IMR-90 (cell line): ENCODE measurements around the gene EXOC4. TPM values are rescaled to one million over a fixed set of nuclear protein-coding genes. Genes with fewer than 3 reads are reported as not detected.

Experiments used
- ATAC-seq: fragments of 200-7000 bp; cut with Tn5 transposase; 2 replicates; pipeline ENCODE4 v1.9.1; 2020; ENCODE audit warnings: low read depth, mild to moderate bottlenecking, moderate library complexity
- BruUV-seq: library from RNA; stranded (reverse); fragments of 400-500 nt; replicated peaks from 2 replicates; lab custom pipeline; 2021; lab: Mats Ljungman, UMichigan
- CTCF ChIA-PET: fragments of 300-600 bp; formaldehyde crosslinking; extraction: SDS; loops from one replicate; lab custom pipeline; 2021; ENCODE audit warnings: antibody characterized with exemption; lab: Yijun Ruan, JAX
- POLR2A ChIA-PET: fragments of 300-600 bp; sonication (Branson Sonifier 250); formaldehyde crosslinking; loops from one replicate; lab custom pipeline; 2022; ENCODE audit warnings: antibody characterized with exemption; ENCODE audit not compliant: unreplicated experiment; lab: Charles Lee
- DNase-seq: peaks from one replicate; pipeline ENCODE4 v3.0.0; 2013
- H2AFZ ChIP-seq: replicated peaks from 2 replicates; pipeline ENCODE3; 2013; ENCODE audit warnings: low read length, mild to moderate bottlenecking; ENCODE audit not compliant: poor library complexity
- H2AK5ac ChIP-seq: 2 replicates; pipeline ENCODE4 v1.6.1; 2013; ENCODE audit warnings: low read depth, low read length, inconsistent platforms
- H2AK9ac ChIP-seq: replicated peaks from 2 replicates; pipeline ENCODE3; 2013; ENCODE audit warnings: mild to moderate bottlenecking, low read depth, low read length, moderate library complexity; ENCODE audit not compliant: poor library complexity
- H2BK120ac ChIP-seq: 2 replicates; pipeline ENCODE4 v1.6.1; 2013; ENCODE audit warnings: low read depth, low read length, inconsistent platforms
- H2BK15ac ChIP-seq: 3 replicates; pipeline ENCODE4 v1.6.1; 2013; ENCODE audit warnings: low read depth, low read length, inconsistent platforms
- H2BK20ac ChIP-seq: 2 replicates; pipeline ENCODE4 v1.6.1; 2013; ENCODE audit warnings: low read depth, mild to moderate bottlenecking, inconsistent platforms, low read length, moderate library complexity
- H2BK5ac ChIP-seq: 2 replicates; pipeline ENCODE4 v1.6.1; 2013; ENCODE audit warnings: mild to moderate bottlenecking, low read depth, low read length, inconsistent platforms; ENCODE audit not compliant: poor library complexity, severe bottlenecking
- H3K14ac ChIP-seq: replicated peaks from 2 replicates; pipeline ENCODE4 v1.6.1; 2013; ENCODE audit warnings: low read depth, low read length, inconsistent platforms
- H3K18ac ChIP-seq: 2 replicates; pipeline ENCODE4 v1.6.1; 2013; ENCODE audit warnings: low read depth, low read length, control low read depth
- H3K23ac ChIP-seq: 2 replicates; pipeline ENCODE4 v1.6.1; 2013; ENCODE audit warnings: low read depth, low read length, inconsistent platforms
- H3K27ac ChIP-seq: 2 replicates; pipeline ENCODE4 v1.5.1; 2013; ENCODE audit warnings: mild to moderate bottlenecking, control low read depth, low read length; ENCODE audit not compliant: insufficient read depth
- H3K27me3 ChIP-seq: 2 replicates; pipeline ENCODE4 v1.6.1; 2013; ENCODE audit warnings: low read length; ENCODE audit not compliant: control insufficient read depth, insufficient read depth
- H3K36me3 ChIP-seq: 2 replicates; pipeline ENCODE4 v1.6.1; 2013; ENCODE audit warnings: low read length, mixed read lengths; ENCODE audit not compliant: control insufficient read depth, insufficient read depth
- H3K4ac ChIP-seq: 2 replicates; pipeline ENCODE4 v1.6.1; 2013; ENCODE audit warnings: low read depth, low read length, inconsistent platforms
- H3K4me1 ChIP-seq: 2 replicates; pipeline ENCODE4 v1.6.1; 2013; ENCODE audit warnings: low read length, mixed read lengths; ENCODE audit not compliant: control insufficient read depth, insufficient read depth
- H3K4me2 ChIP-seq: 2 replicates; pipeline ENCODE4 v1.6.1; 2013; ENCODE audit warnings: low read depth, mild to moderate bottlenecking, control low read depth, low read length, moderate library complexity
- H3K4me3 ChIP-seq: 2 replicates; pipeline ENCODE4 v1.5.1; 2013; ENCODE audit warnings: low read depth, mild to moderate bottlenecking, control low read depth, low read length, moderate library complexity; ENCODE audit not compliant: insufficient read depth
- H3K56ac ChIP-seq: 2 replicates; pipeline ENCODE4 v1.6.1; 2013; ENCODE audit warnings: low read length, inconsistent platforms; ENCODE audit not compliant: insufficient read depth; ENCODE audit errors: extremely low read depth
- H3K79me1 ChIP-seq, 2 experiments: 2 replicates each; pipeline ENCODE4 v1.6.1; 2013; ENCODE audit warnings: low read length in 2 of 2, inconsistent platforms in 1 of 2, low read depth in 1 of 2
- H3K9ac ChIP-seq: 2 replicates; pipeline ENCODE4 v1.6.1; 2013; ENCODE audit warnings: low read depth, low read length, control low read depth
- H3K9me1 ChIP-seq: 2 replicates; pipeline ENCODE4 v1.6.1; 2013; ENCODE audit warnings: low read length, inconsistent platforms; ENCODE audit not compliant: insufficient read depth
- H3K9me3 ChIP-seq: 2 replicates; pipeline ENCODE4 v1.6.1; 2013; ENCODE audit warnings: low read length; ENCODE audit not compliant: control insufficient read depth, insufficient read depth
- H4K20me1 ChIP-seq: 2 replicates; pipeline ENCODE4 v1.6.1; 2013; ENCODE audit warnings: low read length, inconsistent platforms; ENCODE audit not compliant: insufficient read depth
- H4K5ac ChIP-seq: 2 replicates; pipeline ENCODE4 v1.6.1; 2013; ENCODE audit warnings: mild to moderate bottlenecking, low read depth, low read length, control low read depth
- H4K8ac ChIP-seq, 2 experiments: 2 replicates each; pipeline ENCODE4 v1.6.1; 2013; ENCODE audit warnings: low read depth in 2 of 2, low read length in 2 of 2, control low read depth in 1 of 2, inconsistent platforms in 1 of 2
- H4K91ac ChIP-seq: 2 replicates; pipeline ENCODE4 v1.6.1; 2013; ENCODE audit warnings: low read depth, low read length, inconsistent platforms; ENCODE audit not compliant: insufficient read depth
- CEBPB ChIP-seq: IDR thresholded peaks from 2 replicates; pipeline ENCODE4 v1.6.1; 2012; ENCODE audit warnings: low read depth, low read length, improper control_type of control experiment
- CTCF ChIP-seq: conservative IDR thresholded peaks from 2 replicates; pipeline ENCODE4 v1.5.1; 2012; ENCODE audit warnings: mild to moderate bottlenecking, low read depth, low read length, improper control_type of control experiment
- MXI1 ChIP-seq: IDR thresholded peaks from 2 replicates; pipeline ENCODE4 v1.6.1; 2012; ENCODE audit warnings: low read depth, mild to moderate bottlenecking, low read length, moderate library complexity, borderline replicate concordance
- POLR2A ChIP-seq: IDR thresholded peaks from 2 replicates; pipeline ENCODE4 v1.6.1; 2012; ENCODE audit warnings: mild to moderate bottlenecking, low read depth, low read length
- RAD21 ChIP-seq: IDR thresholded peaks from 2 replicates; pipeline ENCODE4 v1.6.1; 2012; ENCODE audit warnings: low read length, improper control_type of control experiment
- WGBS, 2 experiments: methylation state at CpG; one replicate each; pipeline versions ENCODE4 v1.1.5 to v1.1.7; 2013; ENCODE audit warnings: missing lambda C conversion rate in 2 of 2; ENCODE audit not compliant: insufficient read length in 1 of 2; ENCODE audit errors: extremely low coverage in 2 of 2; 5-methylcytosine and 5-hydroxymethylcytosine counted together
- dilution Hi-C: fragments of 300-500 bp; cut with HindIII; formaldehyde crosslinking; loops from one replicate; pipeline ENCODE4 v1.14.3; 2018; ENCODE audit warnings: low sequenced_read_pairs; ENCODE audit not compliant: unreplicated experiment
- in situ Hi-C: fragments of 300-500 bp; cut with MboI; formaldehyde crosslinking; loops from 3 replicates; pipeline ENCODE4 v1.14.3; 2019; ENCODE audit warnings: low sequenced_read_pairs, inconsistent platforms, mixed read lengths
- intact Hi-C: fragments of 100-400 bp; cut with micrococcal nuclease; formaldehyde crosslinking; loops from 2 replicates; pipeline ENCODE4 v1.10.0; 2022
- polyA plus RNA-seq, 3 experiments: library from polyadenylated mRNA; depleted of rRNA; stranded (reverse); fragments of >200 nt; gene quantifications; 2 replicates each; pipeline ENCODE4 v1.2.3, GENCODE V29; 2012; ENCODE audit warnings: low replicate concordance in 1 of 3
- total RNA-seq: library from RNA; depleted of rRNA; stranded (reverse); fragments of >200 nt; gene quantifications from 2 replicates; pipeline ENCODE4 v1.2.3, GENCODE V29; 2012
- TF ChIP-seq, protein P1 (sequence below): fragments of 150-350 bp; IDR thresholded peaks from 2 replicates; pipeline ENCODE4 v1.6.1; 2017; ENCODE audit warnings: mild to moderate bottlenecking, antibody characterized with exemption, low read length, low read depth

EXOC4 gene
- total and polyA plus RNA-seq, 2 of the 4 experiments (the other 2 are of a cell fraction) = 25.4 to 94.6 TPM

- BruUV-seq = no TSS peak
- Histone ChIP-seq H3K23ac (no peak overlapping the region), H3K9me1 (no peaks in the 10 kb centered on the region), H3K27ac (no peak overlapping the region), H4K5ac (no peak overlapping the region), H2AK5ac (no peak overlapping the region), H3K14ac (no peak overlapping the region), H3K4ac (no peak overlapping the region), H2BK15ac (no peak overlapping the region), H3K4me1 (no peaks in the 10 kb centered on the region), H2BK120ac (no peak overlapping the region), H2BK5ac (no peak overlapping the region), H2BK20ac (no peak overlapping the region), H3K56ac (no peak overlapping the region), H3K4me3 (no peak overlapping the region), H4K8ac (no peak overlapping the region), H4K20me1 (no peaks in the 10 kb centered on the region), H3K9ac (no peak overlapping the region), H3K79me1 (peaks cover 0 to 6% of the 10 kb centered on the region in 2 experiments; a peak in 1 of 4 replicates), H2AFZ (no peak overlapping the region), H3K36me3 (no peaks in the 10 kb centered on the region), H2AK9ac (no peak overlapping the region), H3K27me3 (no peaks in the 10 kb centered on the region), H3K9me3 (no peaks in the 10 kb centered on the region), H4K91ac (no peak overlapping the region), H3K18ac (no peak overlapping the region), H3K4me2 (no peak overlapping the region)
- in situ Hi-C loops (no loop called here), intact Hi-C loops (no loop called here), dilution Hi-C loops (no loop called here)
- ATAC-seq (no peak), DNase-seq (no peak)
- TF ChIP-seq CEBPB = no peak
- TF ChIP-seq POLR2A = no peak
- TF ChIP-seq, protein P1, sequence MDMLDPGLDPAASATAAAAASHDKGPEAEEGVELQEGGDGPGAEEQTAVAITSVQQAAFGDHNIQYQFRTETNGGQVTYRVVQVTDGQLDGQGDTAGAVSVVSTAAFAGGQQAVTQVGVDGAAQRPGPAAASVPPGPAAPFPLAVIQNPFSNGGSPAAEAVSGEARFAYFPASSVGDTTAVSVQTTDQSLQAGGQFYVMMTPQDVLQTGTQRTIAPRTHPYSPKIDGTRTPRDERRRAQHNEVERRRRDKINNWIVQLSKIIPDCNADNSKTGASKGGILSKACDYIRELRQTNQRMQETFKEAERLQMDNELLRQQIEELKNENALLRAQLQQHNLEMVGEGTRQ = no peak
- TF ChIP-seq CTCF = no peak
- TF ChIP-seq RAD21 = no peak
- no peak for TF ChIP-seq MXI1
- ChIA-PET CTCF (no interaction called here), POLR2A (interaction anchor here (0.7 kb wide), 1 partner anchor 184 kb away, joined by 3 read pairs; no protein-coding TSS in a partner anchor)
- WGBS, 2 experiments = no CpG with 5 or more reads among the region's 2 CpGs
These were observed 366.6 kb downstream of the EXOC4 start for GRCh38 chr7:133619491-133619890.
